ENCODE measurements around the gene MTFR2. TPM values are rescaled to one million over a fixed set of nuclear protein-coding genes. Genes with fewer than 3 reads are reported as not detected.

MTFR2 gene
- total RNA-seq, 2 donors from 2014 or later = 4.0 to 6.3 TPM

DNA sequence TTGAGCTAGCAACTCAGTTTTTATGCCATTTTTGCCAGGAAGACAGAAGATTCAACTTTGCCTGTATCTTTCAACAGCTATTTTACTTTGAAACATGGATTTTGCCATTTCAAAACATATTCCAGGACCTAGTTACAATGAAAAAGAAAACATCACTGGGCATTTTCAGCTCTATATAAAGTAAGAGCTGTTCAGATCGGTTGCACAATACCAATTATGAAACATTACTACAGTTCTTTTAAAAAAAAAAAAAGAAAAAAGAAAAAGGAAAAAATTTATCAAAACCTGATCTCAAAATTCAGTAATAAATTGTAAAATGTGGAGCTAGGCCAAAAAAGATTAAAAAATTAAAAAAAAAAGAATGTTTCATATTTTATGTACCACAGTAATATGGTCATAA is 24.0 kb upstream of the MTFR2 start:
- WGBS, 2 experiments (ENCODE audit: insufficient coverage in 1 of 2, insufficient read length in 1 of 2) = 100% methylated on average over 1 of the region's 1 CpG; no CpG with 5 or more reads in 1 of the 2 experiments
- H3K27me3 ChIP-seq (ENCODE audit: control insufficient read depth, insufficient read depth, low read length, poor library complexity, severe bottlenecking) = no peaks in the 10 kb centered on the region
- no peak overlapping the region for H3K4me3 Mint-ChIP-seq
- H3K27ac ChIP-seq (ENCODE audit: low read depth, low read length) = no peak overlapping the region
- DNase-seq = no peak
- H3K4me3 ChIP-seq (ENCODE audit: low read length) = no peak overlapping the region
- no peaks in the 10 kb centered on the region for H3K27me3 Mint-ChIP-seq (ENCODE audit: insufficient read depth)
- no peak overlapping the region for H3K9ac ChIP-seq (ENCODE audit: extremely low read depth, low read length, poor library complexity, severe bottlenecking)
- TF ChIP-seq, protein P1, sequence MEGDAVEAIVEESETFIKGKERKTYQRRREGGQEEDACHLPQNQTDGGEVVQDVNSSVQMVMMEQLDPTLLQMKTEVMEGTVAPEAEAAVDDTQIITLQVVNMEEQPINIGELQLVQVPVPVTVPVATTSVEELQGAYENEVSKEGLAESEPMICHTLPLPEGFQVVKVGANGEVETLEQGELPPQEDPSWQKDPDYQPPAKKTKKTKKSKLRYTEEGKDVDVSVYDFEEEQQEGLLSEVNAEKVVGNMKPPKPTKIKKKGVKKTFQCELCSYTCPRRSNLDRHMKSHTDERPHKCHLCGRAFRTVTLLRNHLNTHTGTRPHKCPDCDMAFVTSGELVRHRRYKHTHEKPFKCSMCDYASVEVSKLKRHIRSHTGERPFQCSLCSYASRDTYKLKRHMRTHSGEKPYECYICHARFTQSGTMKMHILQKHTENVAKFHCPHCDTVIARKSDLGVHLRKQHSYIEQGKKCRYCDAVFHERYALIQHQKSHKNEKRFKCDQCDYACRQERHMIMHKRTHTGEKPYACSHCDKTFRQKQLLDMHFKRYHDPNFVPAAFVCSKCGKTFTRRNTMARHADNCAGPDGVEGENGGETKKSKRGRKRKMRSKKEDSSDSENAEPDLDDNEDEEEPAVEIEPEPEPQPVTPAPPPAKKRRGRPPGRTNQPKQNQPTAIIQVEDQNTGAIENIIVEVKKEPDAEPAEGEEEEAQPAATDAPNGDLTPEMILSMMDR (conservative IDR thresholded peaks at IDR 0.05) = no peak
- H3K4me1 ChIP-seq (ENCODE audit: control insufficient read depth, insufficient read depth, low read length) = no peaks in the 10 kb centered on the region
- H3K9me3 ChIP-seq (ENCODE audit: control insufficient read depth, low read length) = no peaks in the 10 kb centered on the region
- peaks cover 71% of the 10 kb centered on the region for H3K36me3 Mint-ChIP-seq (ENCODE audit: low read depth)
- peaks cover 93% of the 10 kb centered on the region for H3K36me3 ChIP-seq (ENCODE audit: control insufficient read depth, insufficient read depth, low read length)
- H3K27ac Mint-ChIP-seq = no peak overlapping the region
- H3K4me1 Mint-ChIP-seq = peaks cover 2% of the 10 kb centered on the region
- H3K9me3 Mint-ChIP-seq = no peaks in the 10 kb centered on the region

DNA sequence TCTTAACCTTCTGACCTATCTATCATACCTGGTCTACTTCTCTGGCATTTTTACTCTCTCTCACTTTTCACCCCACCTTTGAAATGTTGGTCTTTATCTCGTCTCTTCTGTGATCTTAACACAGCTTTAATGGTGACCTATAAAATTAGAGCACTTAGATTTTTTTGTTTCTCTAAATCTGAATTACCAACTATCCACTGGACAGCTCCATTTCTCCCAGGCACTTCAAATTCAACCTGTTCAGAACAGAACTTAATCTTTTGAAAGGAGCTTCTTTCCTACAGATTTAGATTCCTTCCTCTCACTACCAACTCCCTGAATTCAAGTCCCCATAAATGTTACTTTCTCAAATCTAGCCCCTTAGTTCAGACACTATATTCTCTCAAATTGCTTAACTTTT is 15.0 kb upstream of the MTFR2 start:
- peaks cover 100% of the 10 kb centered on the region for H3K36me3 ChIP-seq (ENCODE audit: control insufficient read depth, insufficient read depth, low read length)
- 100% methylated on average over 1 of the region's 1 CpG; no CpG with 5 or more reads in 1 of the 2 experiments for WGBS, 2 experiments (ENCODE audit: insufficient coverage in 1 of 2, insufficient read length in 1 of 2)
- no peaks in the 10 kb centered on the region for H3K9me3 Mint-ChIP-seq

DNA sequence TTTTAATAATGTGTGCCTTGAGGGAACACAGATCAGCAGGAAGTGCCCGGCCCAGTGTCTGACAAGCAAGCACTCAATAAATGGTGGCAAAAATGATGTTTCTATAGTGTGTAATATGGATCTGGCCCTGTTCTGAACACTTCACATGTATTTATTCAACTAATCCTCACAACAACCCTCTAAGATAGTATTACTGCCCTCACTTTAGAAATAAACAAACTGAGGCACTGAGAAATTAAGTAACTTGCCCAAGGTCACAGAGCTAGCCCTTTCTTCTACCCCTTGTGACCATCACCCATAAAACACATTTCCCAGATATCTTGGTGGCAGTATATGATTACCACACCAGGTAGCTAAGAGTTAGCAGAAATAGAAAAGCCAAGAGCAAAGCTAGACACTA is 12.8 kb upstream of the MTFR2 start:
- H3K27me3 ChIP-seq (ENCODE audit: control insufficient read depth, insufficient read depth, low read length, poor library complexity, severe bottlenecking) = no peaks in the 10 kb centered on the region
- H3K4me1 ChIP-seq (ENCODE audit: control insufficient read depth, insufficient read depth, low read length) = no peaks in the 10 kb centered on the region
- TF ChIP-seq, protein P1 (conservative IDR thresholded peaks at IDR 0.05) = no peak
- DNase-seq = no peak
- H3K27ac ChIP-seq (ENCODE audit: low read depth, low read length) = no peak overlapping the region
- H3K9ac ChIP-seq (ENCODE audit: extremely low read depth, low read length, poor library complexity, severe bottlenecking) = no peak overlapping the region
- H3K36me3 ChIP-seq (ENCODE audit: control insufficient read depth, insufficient read depth, low read length) = peaks cover 100% of the 10 kb centered on the region
- H3K27me3 Mint-ChIP-seq (ENCODE audit: insufficient read depth) = no peaks in the 10 kb centered on the region
- no peaks in the 10 kb centered on the region for H3K4me1 Mint-ChIP-seq
- H3K4me3 Mint-ChIP-seq = no peak overlapping the region
- H3K36me3 Mint-ChIP-seq (ENCODE audit: low read depth) = peaks cover 80% of the 10 kb centered on the region
- no peak overlapping the region for H3K27ac Mint-ChIP-seq
- H3K9me3 ChIP-seq (ENCODE audit: control insufficient read depth, low read length) = no peaks in the 10 kb centered on the region
- no peaks in the 10 kb centered on the region for H3K9me3 Mint-ChIP-seq
- no peak overlapping the region for H3K4me3 ChIP-seq (ENCODE audit: low read length)
- WGBS, 2 experiments (ENCODE audit: insufficient coverage in 1 of 2, insufficient read length in 1 of 2) = 90% methylated on average over 1 of the region's 1 CpG; no CpG with 5 or more reads in 1 of the 2 experiments

More for the DNA sequence above, 15.0 kb upstream of the MTFR2 start:
- H3K4me3 ChIP-seq (ENCODE audit: low read length) = no peak overlapping the region
- no peaks in the 10 kb centered on the region for H3K27me3 ChIP-seq (ENCODE audit: control insufficient read depth, insufficient read depth, low read length, poor library complexity, severe bottlenecking)
- Mint-ChIP-seq H3K4me3 (no peak overlapping the region), H3K36me3 (ENCODE audit: low read depth) (peaks cover 69% of the 10 kb centered on the region), H3K27ac (no peak overlapping the region), H3K27me3 (ENCODE audit: insufficient read depth) (no peaks in the 10 kb centered on the region), H3K4me1 (no peaks in the 10 kb centered on the region)
- no peaks in the 10 kb centered on the region for H3K4me1 ChIP-seq (ENCODE audit: control insufficient read depth, insufficient read depth, low read length)
- H3K27ac ChIP-seq (ENCODE audit: low read depth, low read length) = no peak overlapping the region
- H3K9me3 ChIP-seq (ENCODE audit: control insufficient read depth, low read length) = no peaks in the 10 kb centered on the region
- DNase-seq = no peak
- TF ChIP-seq, protein P1 (conservative IDR thresholded peaks at IDR 0.05) = no peak
- H3K9ac ChIP-seq (ENCODE audit: extremely low read depth, low read length, poor library complexity, severe bottlenecking) = no peak overlapping the region
